Colonic mucosa (tissue), 4 donors: ENCODE measurements around the gene VRK1. TPM values are rescaled to one million over a fixed set of nuclear protein-coding genes. Genes with fewer than 3 reads are reported as not detected.

Experiments used
- DNase-seq: peaks from one replicate; pipeline ENCODE4 v3.0.0-alpha.2; 2020
- H3K27ac ChIP-seq: fragments of 200-600 bp; one replicate; pipeline ENCODE4 v1.8.0; 2021
- H3K27me3 ChIP-seq: fragments of 200-600 bp; one replicate; pipeline ENCODE4 v1.8.0; 2021
- H3K36me3 ChIP-seq: fragments of 200-600 bp; one replicate; pipeline ENCODE4 v1.8.0; 2021
- H3K4me1 ChIP-seq: fragments of 200-600 bp; one replicate; pipeline ENCODE4 v1.8.0; 2021; ENCODE audit warnings: mild to moderate bottlenecking
- H3K4me3 ChIP-seq: fragments of 200-600 bp; one replicate; pipeline ENCODE4 v1.8.0; 2021
- H3K9ac ChIP-seq, 2 donors: one replicate each; pipeline ENCODE4 v1.7.0; 2013; ENCODE audit warnings: control low read depth in 2 of 2, low read depth in 2 of 2, low read length in 2 of 2
- H3K9me3 ChIP-seq: fragments of 200-600 bp; one replicate; pipeline ENCODE4 v1.8.0; 2021
- intact Hi-C: fragments of 100-400 bp; cut with DNase I; formaldehyde crosslinking; loops from one replicate; pipeline ENCODE4 v1.14.1; 2022
- total RNA-seq, 2 donors: library from RNA; stranded (reverse); fragmentation: NEBNext Ultra II Directional in 1 of 2; extraction: Animal tissue kit (Norgen Biotek cat#: 25700) in 1 of 2; gene quantifications; one replicate each; pipeline ENCODE4 v1.2.1, GENCODE V29; 2021
- TF ChIP-seq, protein P1 (sequence below): fragments of 200-600 bp; IDR thresholded peaks from one replicate; pipeline ENCODE4 v1.8.0; 2022; ENCODE audit warnings: antibody characterized with exemption, mild to moderate bottlenecking
- donor health status: healthy.
- donor health status: DM: no; HTN: no; CAD: no.
- donor health status: DM: no; HTN: no; CAD: no.

VRK1 gene
- total RNA-seq, 2 donors from 2014 or later = 13.0 to 35.9 TPM

DNA sequence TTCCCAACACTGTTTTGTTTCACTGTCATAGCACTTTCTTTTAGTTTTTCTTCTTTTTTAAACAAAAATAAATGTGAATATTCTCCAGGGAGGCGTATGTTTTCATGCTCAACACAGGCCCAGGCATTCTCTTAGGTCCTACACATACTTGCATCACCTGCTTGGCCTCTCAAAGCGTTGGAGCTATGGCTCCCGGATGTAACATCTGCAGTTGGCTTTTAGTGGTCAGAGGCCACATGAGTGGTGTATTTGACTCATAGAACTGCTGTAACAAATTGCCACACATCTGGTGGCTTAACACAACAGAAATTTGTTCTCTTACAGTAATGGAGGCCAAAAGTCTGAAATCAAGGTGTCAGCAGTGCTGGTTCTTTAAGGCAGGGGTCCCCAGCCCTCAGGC is 44.6 kb upstream of the VRK1 start:
- Histone ChIP-seq H3K4me3 (no peak overlapping the region), H3K4me1 (no peaks in the 10 kb centered on the region), H3K9ac (no peak overlapping the region), H3K9me3 (no peaks in the 10 kb centered on the region), H3K36me3 (no peaks in the 10 kb centered on the region), H3K27me3 (no peaks in the 10 kb centered on the region), H3K27ac (no peak overlapping the region)
- no peak for DNase-seq
- intact Hi-C loops = no loop called here
- TF ChIP-seq, protein P1, sequence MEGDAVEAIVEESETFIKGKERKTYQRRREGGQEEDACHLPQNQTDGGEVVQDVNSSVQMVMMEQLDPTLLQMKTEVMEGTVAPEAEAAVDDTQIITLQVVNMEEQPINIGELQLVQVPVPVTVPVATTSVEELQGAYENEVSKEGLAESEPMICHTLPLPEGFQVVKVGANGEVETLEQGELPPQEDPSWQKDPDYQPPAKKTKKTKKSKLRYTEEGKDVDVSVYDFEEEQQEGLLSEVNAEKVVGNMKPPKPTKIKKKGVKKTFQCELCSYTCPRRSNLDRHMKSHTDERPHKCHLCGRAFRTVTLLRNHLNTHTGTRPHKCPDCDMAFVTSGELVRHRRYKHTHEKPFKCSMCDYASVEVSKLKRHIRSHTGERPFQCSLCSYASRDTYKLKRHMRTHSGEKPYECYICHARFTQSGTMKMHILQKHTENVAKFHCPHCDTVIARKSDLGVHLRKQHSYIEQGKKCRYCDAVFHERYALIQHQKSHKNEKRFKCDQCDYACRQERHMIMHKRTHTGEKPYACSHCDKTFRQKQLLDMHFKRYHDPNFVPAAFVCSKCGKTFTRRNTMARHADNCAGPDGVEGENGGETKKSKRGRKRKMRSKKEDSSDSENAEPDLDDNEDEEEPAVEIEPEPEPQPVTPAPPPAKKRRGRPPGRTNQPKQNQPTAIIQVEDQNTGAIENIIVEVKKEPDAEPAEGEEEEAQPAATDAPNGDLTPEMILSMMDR = no peak

DNA sequence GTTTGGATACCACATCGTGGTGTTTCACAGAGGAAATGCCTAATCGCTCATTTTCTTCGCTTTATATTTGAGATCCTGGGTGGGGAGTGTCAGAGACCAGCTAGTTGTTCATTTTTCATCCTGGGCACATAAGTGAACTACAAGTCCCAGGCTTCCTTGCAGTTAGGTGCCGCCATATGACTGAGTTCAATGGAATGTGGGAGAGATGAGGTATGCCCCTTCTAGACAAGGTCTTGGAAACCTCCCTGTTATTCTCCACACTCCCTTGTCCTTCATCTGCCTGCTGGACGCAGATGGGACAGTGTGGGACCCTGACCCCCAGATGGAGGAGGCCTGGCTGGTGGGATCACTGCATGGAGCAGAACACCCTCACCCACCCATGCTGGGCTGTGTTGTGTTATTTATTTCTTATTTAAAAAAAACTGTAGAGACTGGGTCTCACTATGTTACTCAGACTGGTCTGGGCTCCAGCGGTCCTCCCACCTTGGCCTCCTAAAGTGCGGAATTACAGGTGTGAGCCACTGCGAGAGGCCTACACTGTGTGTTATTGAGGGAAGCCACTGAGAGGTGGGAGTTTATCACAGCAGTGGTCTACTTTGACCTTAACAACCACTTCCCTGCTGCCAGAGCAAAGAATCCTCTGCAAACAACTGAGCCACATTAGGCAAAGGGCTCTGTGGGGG is 42.9 kb upstream of the VRK1 start:
- DNase-seq = no peak
- no peak overlapping the region for H3K9ac ChIP-seq
- intact Hi-C loops = no loop called here
- TF ChIP-seq, protein P1 = no peak
- no peaks in the 10 kb centered on the region for H3K36me3 ChIP-seq
- no peak overlapping the region for H3K4me3 ChIP-seq
- H3K27me3 ChIP-seq = no peaks in the 10 kb centered on the region
- no peak overlapping the region for H3K27ac ChIP-seq
- H3K4me1 ChIP-seq = no peaks in the 10 kb centered on the region
- no peaks in the 10 kb centered on the region for H3K9me3 ChIP-seq

DNA sequence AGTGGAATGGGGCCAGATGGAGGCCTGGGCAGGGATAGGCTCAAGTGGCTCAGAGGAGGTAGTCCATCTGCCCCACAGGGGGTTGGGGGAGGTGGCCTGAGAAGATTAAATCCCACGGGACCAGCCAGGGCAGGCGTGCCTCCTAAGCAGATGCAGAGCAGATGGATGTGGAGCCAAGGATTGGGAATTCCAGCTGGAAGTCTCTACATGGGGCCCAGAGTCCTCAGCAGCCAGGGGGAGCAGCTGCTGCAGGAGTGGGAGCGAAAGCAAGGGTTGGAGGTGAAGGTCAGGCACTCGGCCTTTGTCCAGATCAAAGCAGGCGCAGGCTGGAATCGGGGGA is 42.4 kb upstream of the VRK1 start:
- H3K4me1 ChIP-seq = no peaks in the 10 kb centered on the region
- H3K36me3 ChIP-seq = no peaks in the 10 kb centered on the region
- H3K27me3 ChIP-seq = no peaks in the 10 kb centered on the region
- H3K9me3 ChIP-seq = no peaks in the 10 kb centered on the region
- intact Hi-C loops = no loop called here
- no peak for DNase-seq
- TF ChIP-seq, protein P1 = no peak
- H3K27ac ChIP-seq = no peak overlapping the region
- no peak overlapping the region for H3K9ac ChIP-seq
- no peak overlapping the region for H3K4me3 ChIP-seq

DNA sequence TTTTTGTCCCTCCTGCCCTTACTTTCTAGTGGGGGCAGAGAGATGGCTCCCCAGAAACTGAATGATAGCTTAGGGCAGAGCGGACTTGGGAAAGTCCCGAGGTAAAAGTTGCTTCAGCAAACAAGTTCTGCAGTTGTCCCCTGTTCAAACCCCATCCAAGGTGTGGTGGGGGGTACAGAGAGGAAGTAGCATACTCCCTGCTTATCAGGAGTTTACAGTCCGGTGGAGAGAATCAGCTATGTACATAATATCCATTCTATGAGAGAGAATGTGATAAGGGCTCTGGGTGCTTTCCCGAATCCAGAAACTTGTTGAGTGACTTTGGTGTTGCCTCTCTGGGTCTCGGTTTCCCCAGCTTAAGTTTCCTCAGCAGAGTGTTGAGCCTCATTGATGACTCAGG is 40.4 kb upstream of the VRK1 start:
- Histone ChIP-seq H3K27me3 (no peaks in the 10 kb centered on the region), H3K36me3 (no peaks in the 10 kb centered on the region), H3K9ac (no peak overlapping the region), H3K27ac (no peak overlapping the region), H3K4me1 (no peaks in the 10 kb centered on the region), H3K9me3 (no peaks in the 10 kb centered on the region), H3K4me3 (no peak overlapping the region)
- intact Hi-C loops = no loop called here
- DNase-seq = no peak
- TF ChIP-seq, protein P1 = no peak

DNA sequence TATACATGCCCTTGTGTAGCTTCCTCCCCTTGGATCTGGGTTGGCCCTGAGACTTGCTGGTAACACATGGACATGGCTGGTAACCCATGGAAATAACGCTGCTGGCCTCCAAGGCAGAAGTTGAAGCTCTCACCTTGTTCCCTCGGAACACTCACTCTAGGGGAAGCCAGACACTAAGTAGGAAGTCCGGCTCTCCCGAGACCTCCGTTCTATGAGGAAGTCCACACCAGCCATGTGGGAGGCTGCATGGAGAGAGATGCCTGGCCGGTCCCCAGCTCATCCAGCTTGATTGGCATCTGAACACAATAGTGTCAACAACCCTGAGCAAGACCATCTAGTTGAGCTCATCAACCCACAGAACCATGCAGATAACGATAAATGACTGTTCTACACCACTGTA is 39.7 kb upstream of the VRK1 start:
- H3K27me3 ChIP-seq = no peaks in the 10 kb centered on the region
- H3K9me3 ChIP-seq = no peaks in the 10 kb centered on the region
- no peak overlapping the region for H3K27ac ChIP-seq
- H3K4me1 ChIP-seq = no peaks in the 10 kb centered on the region
- H3K36me3 ChIP-seq = no peaks in the 10 kb centered on the region
- no peak overlapping the region for H3K4me3 ChIP-seq
- no peak overlapping the region for H3K9ac ChIP-seq
- DNase-seq = no peak
- intact Hi-C loops = no loop called here
- TF ChIP-seq, protein P1 = no peak
